ENCODE results near the gene CERT1. TPM values are rescaled to one million over a fixed set of nuclear protein-coding genes. Genes with fewer than 3 reads are reported as not detected.

Gene CERT1
- total RNA-seq, 1 donor from 2014 or later: 36.2 TPM

DNA sequence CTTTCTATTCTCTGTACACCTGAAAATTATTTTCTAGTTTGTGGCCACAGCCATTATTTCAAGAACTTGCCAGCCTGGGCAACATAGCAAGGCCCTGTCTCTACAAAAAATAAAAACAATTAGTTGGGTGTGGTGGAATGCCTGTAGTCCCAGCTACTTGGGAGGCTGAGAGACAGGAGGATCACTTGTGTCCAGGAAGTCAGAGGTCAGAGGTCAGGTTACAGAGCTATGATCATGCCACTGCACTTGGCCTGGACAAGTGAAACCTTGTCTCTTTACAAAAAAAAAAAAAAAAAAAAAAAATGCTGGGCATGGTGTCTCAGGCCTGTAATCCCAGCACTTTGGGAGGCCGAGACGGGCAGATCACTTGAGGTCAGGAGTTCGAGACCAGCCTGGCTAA, 116.2 kb downstream of the CERT1 start:
- no peak for DNase-seq (ENCODE audit: low spot score)
- no peaks in the 10 kb centered on the region for H3K9me3 Mint-ChIP-seq (ENCODE audit: low read depth)
- peaks cover 3% of the 10 kb centered on the region for H3K36me3 Mint-ChIP-seq (ENCODE audit: low read depth)
- H3K27ac Mint-ChIP-seq (ENCODE audit: unreplicated experiment): no peak overlapping the region
- TF ChIP-seq, protein P1, sequence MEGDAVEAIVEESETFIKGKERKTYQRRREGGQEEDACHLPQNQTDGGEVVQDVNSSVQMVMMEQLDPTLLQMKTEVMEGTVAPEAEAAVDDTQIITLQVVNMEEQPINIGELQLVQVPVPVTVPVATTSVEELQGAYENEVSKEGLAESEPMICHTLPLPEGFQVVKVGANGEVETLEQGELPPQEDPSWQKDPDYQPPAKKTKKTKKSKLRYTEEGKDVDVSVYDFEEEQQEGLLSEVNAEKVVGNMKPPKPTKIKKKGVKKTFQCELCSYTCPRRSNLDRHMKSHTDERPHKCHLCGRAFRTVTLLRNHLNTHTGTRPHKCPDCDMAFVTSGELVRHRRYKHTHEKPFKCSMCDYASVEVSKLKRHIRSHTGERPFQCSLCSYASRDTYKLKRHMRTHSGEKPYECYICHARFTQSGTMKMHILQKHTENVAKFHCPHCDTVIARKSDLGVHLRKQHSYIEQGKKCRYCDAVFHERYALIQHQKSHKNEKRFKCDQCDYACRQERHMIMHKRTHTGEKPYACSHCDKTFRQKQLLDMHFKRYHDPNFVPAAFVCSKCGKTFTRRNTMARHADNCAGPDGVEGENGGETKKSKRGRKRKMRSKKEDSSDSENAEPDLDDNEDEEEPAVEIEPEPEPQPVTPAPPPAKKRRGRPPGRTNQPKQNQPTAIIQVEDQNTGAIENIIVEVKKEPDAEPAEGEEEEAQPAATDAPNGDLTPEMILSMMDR (IDR thresholded peaks at IDR 0.05): no peak
- H3K4me3 Mint-ChIP-seq (ENCODE audit: unreplicated experiment): no peak overlapping the region
- no peaks in the 10 kb centered on the region for H3K4me1 Mint-ChIP-seq (ENCODE audit: low read depth)
- no peaks in the 10 kb centered on the region for H3K27me3 Mint-ChIP-seq (ENCODE audit: low read depth)

- H3K36me3 Mint-ChIP-seq (ENCODE audit: low read depth): peaks cover 13% of the 10 kb centered on the region
- no peaks in the 10 kb centered on the region for H3K9me3 Mint-ChIP-seq (ENCODE audit: low read depth)
- TF ChIP-seq, protein P1 (IDR thresholded peaks at IDR 0.05): no peak
These were observed 122.0 kb downstream of the CERT1 start for GRCh38 chr5:75389430-75389829.

DNA sequence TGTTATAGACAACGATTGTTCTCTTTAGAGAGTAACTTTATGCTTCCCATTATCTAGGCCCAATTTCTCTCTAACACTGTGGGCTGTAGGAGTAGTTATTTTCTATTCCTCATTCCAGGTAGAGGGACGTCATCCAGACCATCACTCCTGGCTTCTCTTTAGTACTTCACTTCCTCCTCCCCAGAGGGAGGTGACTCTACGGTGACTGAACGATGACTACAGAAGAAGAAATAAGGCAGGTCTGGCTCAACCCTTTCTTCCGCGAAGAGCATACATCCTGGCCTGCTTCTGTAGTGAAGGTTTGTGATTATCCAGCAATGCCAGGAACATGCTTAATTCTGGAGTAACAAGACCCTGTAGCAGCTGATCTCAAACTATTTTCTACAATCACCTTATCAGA, 123.6 kb downstream of the CERT1 start:
- no peaks in the 10 kb centered on the region for H3K9me3 Mint-ChIP-seq (ENCODE audit: low read depth)
- no peak for DNase-seq (ENCODE audit: low spot score)
- TF ChIP-seq, protein P1 (IDR thresholded peaks at IDR 0.05): no peak
- no peak overlapping the region for H3K27ac Mint-ChIP-seq (ENCODE audit: unreplicated experiment)
- H3K36me3 Mint-ChIP-seq (ENCODE audit: low read depth): peaks cover 13% of the 10 kb centered on the region
- no peak overlapping the region for H3K4me3 Mint-ChIP-seq (ENCODE audit: unreplicated experiment)
- no peaks in the 10 kb centered on the region for H3K27me3 Mint-ChIP-seq (ENCODE audit: low read depth)
- H3K4me1 Mint-ChIP-seq (ENCODE audit: low read depth): no peaks in the 10 kb centered on the region

More at GRCh38 chr5:75389430-75389829, 122.0 kb downstream of the CERT1 start:
- H3K4me3 Mint-ChIP-seq (ENCODE audit: unreplicated experiment): no peak overlapping the region
- no peak for DNase-seq (ENCODE audit: low spot score)
- H3K27me3 Mint-ChIP-seq (ENCODE audit: low read depth): no peaks in the 10 kb centered on the region
- H3K27ac Mint-ChIP-seq (ENCODE audit: unreplicated experiment): no peak overlapping the region
- no peaks in the 10 kb centered on the region for H3K4me1 Mint-ChIP-seq (ENCODE audit: low read depth)

DNA sequence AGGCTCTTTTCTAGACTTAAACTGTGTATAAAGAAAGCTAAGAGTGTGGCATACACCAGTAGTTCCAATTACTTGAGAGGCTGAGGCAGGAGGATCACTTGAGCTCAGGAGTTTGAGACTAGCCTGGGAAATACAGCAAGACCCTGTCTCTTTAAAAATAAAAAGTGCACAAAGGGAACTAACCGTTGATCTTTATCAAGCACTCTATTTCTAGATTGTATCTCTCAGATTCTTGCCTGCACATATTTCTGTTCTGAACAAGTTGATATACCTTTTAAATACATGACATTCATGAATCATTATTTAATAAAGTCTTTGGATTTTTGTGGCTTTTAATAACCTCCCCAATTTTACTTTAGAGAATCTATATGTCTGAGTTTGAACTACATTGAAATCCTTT, 127.2 kb downstream of the CERT1 start:
- Mint-ChIP-seq H3K36me3 (ENCODE audit: low read depth) (peaks cover 15% of the 10 kb centered on the region), H3K27ac (ENCODE audit: unreplicated experiment) (no peak overlapping the region), H3K4me3 (ENCODE audit: unreplicated experiment) (no peak overlapping the region), H3K4me1 (ENCODE audit: low read depth) (no peaks in the 10 kb centered on the region), H3K27me3 (ENCODE audit: low read depth) (no peaks in the 10 kb centered on the region), H3K9me3 (ENCODE audit: low read depth) (no peaks in the 10 kb centered on the region)
- DNase-seq (ENCODE audit: low spot score): no peak
- TF ChIP-seq, protein P1 (IDR thresholded peaks at IDR 0.05): no peak

- Mint-ChIP-seq H3K27me3 (ENCODE audit: low read depth) (no peaks in the 10 kb centered on the region), H3K9me3 (ENCODE audit: low read depth) (no peaks in the 10 kb centered on the region), H3K27ac (ENCODE audit: unreplicated experiment) (no peak overlapping the region), H3K4me1 (ENCODE audit: low read depth) (no peaks in the 10 kb centered on the region), H3K36me3 (ENCODE audit: low read depth) (peaks cover 10% of the 10 kb centered on the region), H3K4me3 (ENCODE audit: unreplicated experiment) (no peak overlapping the region)
- no peak for DNase-seq (ENCODE audit: low spot score)
- TF ChIP-seq, protein P1 (IDR thresholded peaks at IDR 0.05): no peak
These were observed 130.0 kb downstream of the CERT1 start for GRCh38 chr5:75381456-75381855.

All from chondrocyte (in vitro differentiated cells).